ENCODE measurements around the gene RARA.
"Not testable (repeated sequence)": the region's sequence is repeated elsewhere in the genome, so short reads cannot be mapped to it uniquely, and the experiment has no call there.

RARA gene

DNA sequence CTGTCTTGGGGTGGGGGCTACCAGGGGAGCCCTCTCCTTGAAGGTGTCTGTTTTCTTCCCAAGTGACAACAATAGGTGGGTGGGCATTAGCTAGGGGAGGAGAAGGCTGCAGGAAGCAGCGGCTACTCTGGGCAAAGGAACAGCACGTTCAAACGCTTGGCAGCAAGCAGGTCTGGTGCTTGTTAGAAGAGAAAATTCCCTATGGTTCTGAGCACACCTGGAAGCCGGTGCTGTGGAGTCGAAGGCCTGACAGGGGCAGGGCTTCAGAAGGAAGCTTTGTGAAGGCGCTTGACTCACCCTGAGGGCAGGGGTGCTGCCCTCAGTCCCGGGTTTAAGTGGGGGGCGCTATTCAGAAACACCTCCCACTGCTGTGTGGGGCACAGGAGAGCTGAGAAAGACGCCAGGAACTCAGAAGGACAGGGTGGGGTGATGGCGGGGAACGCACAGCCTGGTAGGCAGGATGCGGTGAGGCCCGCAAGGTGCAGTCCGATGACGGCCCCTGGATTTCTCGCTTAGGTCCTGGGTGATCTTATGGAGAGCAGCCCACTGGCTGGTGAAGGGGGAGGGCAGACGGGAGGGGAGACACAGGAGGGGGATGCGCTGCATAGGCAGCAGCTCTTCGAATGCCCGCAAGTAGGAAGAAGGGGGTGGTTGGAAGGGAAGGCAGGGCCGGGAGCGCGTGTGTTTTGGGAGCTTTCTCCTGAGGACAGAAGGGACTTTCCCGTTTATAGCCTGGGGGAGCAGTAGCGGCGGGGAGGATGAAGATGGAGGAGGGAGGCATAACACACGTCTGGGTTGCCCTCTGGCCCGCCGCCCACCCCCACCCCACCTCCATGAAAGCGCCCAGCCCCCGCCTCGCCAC is 52.3 kb downstream of the RARA start:
- DNase-seq, result no peak

DNA sequence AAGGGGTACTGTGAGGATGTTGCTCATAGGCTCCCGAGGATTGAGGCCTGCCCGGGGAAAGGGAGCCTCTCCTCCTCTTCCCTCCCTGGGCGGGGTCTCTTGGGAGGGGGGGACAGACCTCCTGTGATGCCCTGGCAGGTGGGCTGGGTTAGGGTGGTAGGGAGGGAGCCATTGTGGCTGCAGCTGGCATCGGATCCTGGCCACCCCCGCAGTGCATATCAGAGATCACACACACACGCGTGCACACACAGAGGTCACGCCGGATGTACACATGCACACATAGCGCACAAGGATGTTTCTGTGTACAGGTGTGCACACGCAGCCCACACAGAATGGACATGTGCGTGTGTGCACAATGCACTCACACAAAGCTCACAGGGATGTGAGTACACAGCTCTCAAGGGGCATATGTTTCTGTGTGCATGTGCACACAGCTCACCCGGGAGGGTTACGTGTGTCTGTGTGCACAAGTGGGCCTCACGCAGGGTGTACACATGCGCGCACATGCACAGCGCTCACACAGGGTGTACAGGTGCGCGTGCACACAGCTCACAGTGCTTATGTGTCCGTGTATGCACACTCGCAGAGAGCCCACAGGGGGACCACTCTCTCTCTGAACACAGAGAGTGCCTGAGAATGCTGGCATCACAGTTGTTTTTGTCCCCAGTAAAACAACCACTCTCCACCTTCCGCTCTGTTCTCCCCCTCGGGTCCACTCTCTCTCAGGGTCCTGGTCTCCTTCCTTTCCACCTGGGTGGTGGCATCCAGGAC is 53.1 kb downstream of the RARA start:
- no peak for DNase-seq

DNA sequence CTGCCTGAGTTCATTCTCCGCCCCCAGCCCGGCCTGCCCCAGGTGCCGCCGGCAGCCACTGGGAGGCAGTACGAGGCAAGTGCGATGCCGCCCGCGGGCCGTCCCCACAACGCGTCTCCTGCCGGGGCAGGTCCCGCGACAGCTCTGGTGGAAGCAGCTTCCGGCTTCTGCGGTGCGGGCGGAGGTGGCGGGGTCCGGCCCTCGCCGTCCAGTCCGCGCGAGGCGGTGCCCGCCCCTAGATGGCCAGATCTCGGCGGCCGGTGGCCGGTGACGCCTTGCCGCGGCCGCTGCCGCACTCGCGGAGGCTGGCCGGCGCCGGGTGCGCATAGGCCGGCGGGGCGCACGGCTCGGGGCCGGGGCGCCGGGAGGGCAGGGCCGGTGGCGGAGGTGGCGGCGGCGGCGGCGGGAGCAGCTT is 53.7 kb downstream of the RARA start:
- DNase-seq, result peak; percentile 5

DNA sequence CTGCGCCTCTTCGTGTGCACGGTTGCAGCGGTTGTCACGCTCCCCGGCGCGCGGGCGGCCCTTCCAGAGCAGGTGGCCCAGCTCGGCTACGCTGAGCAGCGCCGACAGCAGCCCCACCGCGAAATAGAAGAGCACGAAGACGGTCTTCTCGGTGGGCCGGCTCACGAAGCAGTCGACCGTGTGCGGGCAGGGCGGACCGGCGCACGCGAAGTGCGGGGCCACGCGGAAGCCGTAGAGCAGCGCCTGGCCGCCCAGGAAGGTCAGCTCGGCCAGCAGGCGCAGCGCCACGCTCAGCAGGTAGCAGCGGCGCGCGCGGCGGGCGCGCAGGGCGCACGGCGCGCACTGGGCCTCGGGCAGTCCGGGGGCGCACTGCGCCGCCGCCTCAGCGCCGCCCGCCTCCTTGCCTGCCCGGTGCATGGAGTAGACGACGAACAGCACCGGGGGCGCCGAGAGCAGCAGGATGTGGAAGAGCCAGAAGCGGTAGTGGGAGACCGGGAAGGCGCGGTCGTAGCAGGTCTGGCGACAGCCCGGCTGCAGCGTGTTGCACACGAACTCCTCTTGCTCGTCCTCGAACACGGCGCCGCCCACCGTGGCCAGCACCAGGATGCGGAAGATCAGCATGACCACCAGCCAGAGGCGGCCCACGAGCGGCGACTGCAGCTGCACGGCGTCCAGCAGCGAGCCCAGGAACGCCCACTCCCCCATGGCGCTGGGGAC is 54.3 kb downstream of the RARA start:
- no peak for DNase-seq

DNA sequence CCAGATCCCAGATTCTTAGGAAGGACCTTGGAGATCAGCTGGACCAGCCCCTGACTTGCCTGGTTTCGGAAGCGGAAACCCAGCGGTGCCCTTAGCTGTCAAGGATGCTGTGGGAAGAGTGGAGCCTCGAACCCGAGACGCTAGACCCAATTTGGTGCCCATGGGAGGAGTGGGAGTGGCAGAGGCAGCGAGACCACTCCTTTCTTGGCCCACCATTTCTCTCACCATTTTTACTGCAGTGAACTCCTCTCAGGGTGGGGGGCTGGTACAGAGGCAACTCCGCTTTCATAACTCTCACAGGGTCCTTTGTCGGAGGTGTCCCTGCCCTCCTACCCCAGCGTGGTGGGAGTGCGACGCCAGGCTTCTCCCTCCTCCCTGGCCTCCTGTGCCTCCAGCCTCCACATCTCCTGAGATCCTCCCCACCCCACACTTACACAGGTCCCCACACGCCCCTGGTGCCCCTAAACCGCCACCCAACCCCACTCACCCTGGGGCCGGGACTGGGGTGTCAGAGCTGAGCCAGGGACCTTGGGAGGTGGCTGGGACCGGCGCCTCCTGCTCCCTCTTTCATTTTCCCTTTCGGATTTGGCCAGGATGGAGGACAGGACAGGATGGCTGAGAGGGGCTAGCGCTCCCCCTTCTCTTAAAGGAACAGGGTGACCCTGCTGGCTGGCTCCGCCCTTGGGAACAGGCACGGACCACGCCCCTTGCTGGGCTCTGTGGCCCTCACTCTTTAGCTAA is 55.3 kb downstream of the RARA start, which contains the start of gene GJD3:
TSS of gene GJD3 (minus strand) at position 617 of the 741 bp plus-strand sequence. CDS start 922 bp downstream, outside the sequence.
- no peak for DNase-seq

DNA sequence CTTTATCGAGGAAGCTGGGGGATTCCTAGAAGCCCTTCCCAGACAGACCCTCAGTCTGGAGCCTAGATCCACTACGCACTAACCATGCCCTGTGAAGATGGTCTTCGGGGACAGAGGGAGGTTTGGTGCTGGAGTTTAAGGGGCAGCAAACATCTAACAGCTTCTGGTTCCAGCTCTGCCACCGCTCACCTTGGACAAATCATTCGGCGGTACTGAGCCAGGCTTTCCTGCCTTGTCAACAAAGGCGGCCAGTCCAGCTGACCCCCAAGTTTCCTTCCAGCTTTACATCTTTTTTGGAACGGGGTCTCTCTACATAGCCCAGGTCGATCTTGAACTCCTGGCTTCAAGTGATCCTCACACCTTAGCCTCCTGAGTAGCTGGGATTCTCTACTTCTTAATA is 55.9 kb downstream of the RARA start:
- DNase-seq, result no peak

DNA sequence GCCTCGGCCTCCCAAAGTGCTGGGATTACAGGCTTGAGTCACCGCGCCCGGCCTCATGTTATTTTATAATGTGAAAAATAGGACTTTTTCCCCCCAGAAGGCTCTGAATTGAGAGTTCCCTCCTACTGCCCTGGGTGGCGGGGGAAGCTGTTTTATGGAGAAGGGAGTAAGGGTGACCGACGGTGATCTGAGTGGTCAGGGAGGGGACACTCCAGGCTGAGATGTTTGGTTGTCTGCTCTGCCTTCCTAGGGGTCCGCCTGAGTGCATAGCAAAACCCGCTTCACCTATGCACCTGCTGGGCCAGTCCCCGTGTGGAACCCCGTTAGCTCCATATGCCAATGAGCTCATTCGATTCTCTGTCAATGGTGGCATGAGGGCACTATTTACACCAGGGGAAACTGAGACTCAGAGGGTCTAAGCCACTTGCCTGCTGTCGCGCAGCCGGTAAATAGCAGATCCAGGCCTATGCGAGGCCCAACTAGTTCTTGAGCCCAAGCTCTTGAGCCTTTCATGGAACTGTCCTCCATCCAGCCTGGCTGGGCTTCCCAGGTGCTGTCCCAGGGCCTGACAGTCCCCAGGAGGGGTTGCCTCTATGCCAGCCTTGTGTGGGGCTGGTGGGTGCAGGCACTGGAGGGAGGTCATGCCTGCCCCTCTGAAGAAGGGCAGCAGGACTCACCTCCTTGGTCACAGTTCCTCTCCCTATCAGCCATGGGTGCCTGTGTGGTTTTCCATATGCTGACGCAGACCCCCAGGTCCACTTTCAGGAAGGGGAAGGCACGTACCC is 57.3 kb downstream of the RARA start:
- DNase-seq, result no peak

DNA sequence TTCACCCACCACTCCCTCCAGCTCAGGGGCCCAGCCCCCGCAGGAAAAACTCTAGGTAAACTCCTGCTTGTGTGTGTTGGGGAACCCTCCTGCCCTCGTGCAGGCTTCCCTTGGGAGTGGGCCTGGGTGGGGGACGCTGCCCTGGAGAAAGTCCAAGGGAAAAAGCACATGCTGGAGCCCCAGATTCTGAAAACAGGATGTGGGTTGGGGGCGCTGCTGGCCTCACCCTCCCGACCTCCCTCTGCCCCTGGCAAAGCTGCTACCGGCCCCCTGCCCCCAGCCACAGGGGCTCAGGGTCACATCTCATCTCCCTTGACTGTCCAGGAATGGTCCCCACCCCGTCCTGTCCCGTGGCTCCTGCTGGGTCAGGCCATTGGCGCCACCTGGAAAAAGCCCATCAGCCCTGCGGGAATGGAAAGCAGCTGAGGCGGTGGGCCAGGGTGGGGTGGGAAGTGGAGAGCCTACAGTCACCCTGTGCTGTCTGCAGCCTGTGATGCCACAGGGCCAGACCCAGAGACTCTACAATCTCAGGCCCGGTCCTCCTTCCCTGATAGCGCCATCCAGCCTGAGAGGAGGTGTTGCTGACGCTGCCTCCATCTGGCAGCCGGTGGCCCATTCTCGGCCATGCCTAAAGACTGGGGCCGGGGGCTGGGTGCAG is 58.0 kb downstream of the RARA start:
- no peak for DNase-seq

DNA sequence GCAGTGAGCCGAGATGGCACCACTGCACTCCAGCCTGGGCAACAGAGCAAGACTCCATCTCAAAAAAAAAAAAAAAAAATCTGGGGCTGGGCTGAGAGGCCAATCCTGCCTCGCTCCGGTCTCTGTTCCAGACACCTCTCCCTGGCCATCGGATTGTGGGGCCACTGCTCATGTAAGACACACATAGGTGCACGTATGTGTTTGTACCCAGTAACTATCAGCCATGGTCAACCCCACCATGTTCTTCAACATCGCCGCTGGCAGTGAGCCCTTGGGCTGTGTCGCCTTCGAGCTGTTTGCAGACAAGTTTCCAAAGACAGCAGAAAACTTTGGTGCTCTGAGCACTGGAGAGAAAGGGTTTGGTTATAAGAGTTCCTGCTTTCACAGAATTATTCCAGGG is 58.7 kb downstream of the RARA start:
- not testable (repeated sequence) for DNase-seq

DNA sequence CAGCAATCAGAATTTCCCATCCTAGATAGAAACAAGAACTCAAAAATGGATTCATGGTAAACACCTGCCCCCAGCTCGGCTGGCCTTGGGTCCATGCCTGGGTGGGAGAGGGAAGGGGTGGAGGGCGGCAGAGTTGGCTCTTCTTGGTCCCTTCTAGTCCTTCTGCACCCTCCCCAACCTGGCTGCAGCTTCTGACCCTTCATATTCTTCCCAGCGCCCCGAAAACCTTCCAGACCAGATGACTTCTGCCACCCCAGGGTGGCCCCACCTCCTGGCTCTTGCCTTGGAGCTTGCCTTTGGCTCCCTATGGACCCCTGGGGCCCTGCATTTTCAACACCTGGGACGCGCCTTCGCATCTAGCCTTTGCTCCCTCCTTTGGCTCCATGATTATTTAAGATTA is 60.9 kb downstream of the RARA start:
- no peak for DNase-seq

DNA sequence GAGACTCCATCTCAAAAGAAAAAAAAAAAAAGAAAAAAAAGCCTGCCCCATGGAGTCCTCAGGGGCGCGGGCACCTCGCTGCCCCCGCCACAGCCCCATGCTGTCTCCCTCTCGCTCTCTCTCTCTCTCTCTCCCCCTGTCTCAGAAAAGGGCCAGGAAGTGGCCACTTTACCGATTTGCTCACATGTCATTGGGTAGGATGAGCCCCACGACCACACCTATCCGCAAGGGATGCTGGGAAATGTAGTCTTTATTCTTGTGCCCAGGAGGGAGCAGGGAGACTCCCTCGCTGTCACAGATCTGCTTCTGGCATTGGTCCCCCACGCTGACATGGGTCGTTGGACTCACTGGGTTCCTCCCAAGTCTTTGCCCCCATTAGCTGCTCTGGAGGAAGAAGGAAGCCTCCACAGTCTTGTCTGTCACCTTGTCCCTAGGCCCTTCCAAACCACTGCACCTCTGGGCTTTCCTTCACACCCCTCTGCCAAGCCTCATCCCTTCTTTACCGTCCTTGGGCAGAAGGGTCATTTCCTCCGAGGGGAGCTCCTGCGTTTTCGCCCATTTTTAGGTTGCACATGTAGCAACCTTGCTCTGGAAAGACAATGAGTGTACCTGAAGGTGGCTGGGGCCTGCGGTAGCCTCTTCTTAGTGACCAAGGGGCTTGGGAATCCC is 62.4 kb downstream of the RARA start:
- DNase-seq, result no peak

DNA sequence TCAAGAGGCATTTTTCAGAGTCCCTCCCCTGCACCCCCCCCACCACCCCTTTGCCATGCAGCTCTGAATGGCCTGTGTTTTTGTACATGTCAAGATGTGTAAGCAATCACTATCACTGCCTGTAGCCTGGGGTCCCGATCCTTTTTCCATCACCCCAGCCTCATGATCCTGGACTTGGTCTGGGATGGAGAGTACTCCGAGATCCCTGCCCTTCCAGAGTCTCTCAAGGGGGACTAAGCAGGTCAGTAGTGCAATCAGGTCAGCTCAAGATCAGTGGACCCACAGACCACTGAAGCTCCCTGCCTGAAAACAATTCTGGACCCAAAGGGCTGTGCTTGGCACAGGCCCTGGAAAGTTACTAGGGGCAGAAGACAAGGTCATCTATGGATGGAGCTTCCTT is 63.1 kb downstream of the RARA start:
- no peak for DNase-seq

DNA sequence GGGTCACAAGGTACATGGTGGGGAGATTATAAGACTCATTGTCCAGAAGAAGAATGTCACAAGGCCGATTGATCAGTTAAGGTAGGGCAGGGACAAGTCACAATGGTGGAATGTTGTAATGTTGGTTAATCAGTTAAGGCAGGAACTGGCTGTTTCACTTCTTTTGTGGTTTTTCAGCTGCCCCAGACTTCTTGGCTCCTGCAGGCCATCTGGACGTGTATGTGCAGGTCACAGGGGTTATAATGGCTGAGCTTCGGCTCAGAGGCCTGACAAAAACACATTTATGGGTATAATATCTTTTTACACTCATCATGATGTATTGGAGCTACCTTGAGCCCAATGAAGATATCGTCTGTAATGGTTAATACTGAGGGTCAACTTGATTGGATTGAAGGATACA is 63.7 kb downstream of the RARA start:
- not testable (repeated sequence) for DNase-seq

DNA sequence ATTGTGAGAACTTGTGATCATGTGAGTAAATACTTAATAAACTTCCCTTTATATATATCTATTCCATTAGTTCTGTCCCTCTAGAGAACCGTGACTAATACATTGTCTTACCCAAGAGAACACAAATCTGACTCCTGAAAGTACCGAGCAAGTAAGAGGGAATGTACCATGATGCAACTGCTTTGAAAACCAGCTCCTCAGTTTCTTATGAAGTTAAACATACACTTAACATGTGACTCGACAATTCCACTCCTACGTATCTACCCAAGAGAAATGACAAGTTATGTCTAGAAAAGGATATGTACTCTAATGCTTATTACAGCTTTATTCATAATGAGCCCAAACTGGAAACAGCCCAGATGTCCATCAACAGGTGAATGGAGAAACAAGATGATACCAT is 64.3 kb downstream of the RARA start:
- DNase-seq, result no peak

DNA sequence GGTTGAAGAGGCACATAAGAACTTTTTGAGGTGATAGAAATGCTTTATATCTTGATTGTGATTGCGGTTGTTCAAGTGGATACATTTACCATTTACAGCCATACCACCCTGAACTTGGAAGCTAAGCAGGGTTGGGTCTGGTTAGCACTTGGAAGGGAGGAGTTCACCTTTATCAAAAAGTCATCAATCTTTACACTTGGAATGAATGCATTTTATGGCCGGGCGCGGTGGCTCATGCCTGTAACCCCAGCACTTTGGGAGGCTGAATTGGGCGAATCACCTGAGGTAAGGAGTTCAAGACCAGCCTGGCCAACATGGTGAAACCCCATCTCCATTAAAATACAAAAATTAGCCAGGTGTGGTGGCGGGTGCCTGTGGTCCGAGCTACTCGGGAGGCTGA is 65.0 kb downstream of the RARA start:
- no peak for DNase-seq

DNA sequence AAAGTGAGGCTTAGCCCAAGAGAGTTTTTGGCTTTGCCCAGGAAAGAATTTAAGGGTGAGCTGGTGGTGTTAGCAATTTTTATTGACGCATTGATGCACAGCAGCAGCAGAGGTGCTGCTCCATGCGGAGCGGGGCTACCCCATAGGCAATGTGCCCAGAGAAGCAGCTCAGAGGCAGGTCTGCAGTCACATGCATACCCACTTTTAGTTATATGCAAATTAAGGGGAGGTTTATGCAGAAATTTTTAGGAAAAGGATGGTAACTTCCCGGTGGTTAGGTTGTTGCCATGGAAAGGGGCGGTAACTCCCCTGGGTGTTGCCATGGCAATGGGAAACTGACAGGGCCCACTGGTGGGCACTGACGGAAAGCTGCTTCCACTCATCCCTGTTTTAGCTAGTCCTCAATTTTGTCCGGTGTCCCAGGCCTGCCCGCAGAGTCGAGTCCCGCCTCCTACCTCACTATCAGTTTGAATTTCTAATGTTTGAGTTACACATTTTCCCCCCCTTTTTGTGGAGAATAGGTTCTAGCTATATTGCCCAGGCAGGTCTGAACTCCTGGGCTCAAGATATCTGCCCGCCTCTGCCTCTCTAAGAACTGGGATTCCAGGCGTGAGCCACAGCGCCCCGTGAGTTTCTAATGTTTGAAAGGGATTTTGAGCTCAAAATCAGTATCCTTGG is 66.0 kb downstream of the RARA start:
- no peak for DNase-seq

DNA sequence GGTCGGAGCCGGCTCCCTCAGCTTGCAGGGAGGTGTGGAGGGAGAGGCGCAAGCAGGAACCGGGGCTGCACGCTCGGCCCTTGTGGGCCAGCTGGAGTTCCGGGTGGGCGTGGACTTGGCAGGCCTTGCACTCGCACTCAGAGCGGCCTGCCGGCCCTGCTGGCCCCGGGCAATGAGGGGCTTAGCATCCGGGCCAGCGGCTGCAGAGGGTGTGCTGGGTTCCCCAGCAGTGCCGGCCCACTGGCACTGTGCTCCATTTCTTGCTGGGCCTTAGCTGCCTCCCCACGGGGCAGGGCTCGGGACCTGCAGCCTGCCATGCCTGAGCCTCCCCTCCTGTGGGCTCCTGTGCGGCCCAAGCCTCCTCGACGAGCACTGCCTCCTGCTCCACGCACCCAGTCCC is 66.8 kb downstream of the RARA start:
- not testable (repeated sequence) for DNase-seq

DNA sequence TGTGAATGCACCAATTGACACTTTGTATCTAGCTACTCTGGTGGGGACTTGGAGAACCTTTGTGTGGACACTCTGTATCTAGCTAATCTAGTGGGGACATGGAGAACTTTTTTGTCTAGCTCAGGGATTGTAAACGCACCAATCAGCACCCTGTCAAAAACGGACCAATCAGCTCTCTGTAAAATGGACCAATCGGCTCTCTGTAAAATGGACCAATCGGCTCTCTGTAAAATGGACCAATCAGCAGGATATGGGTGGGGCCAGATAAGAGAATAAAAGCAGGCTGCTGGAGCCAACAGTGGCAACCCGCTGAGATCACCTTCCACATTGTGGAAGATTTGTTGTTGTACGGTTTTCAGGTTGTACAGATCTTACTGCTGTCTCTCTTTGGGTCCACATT is 67.6 kb downstream of the RARA start:
- DNase-seq, result not testable (repeated sequence)

DNA sequence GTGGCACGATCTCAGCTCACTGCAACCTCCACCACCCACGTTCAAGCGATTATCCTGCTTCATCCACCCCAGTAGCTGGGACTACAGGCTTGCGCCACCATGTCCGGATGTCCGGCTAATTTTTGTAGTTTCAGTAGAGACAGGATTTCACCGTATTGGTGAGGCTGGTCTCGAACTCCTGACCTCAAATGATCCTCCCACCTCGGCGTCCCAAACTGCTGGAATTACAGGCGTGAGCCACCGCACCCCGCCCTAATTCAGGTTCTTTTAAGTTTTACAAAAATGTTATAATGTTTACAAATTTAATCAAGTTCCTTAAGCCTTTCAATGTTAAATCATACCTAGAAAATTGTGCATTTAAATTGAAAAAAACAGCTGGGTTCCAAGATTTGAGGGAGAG is 68.9 kb downstream of the RARA start:
- no peak for DNase-seq

DNA sequence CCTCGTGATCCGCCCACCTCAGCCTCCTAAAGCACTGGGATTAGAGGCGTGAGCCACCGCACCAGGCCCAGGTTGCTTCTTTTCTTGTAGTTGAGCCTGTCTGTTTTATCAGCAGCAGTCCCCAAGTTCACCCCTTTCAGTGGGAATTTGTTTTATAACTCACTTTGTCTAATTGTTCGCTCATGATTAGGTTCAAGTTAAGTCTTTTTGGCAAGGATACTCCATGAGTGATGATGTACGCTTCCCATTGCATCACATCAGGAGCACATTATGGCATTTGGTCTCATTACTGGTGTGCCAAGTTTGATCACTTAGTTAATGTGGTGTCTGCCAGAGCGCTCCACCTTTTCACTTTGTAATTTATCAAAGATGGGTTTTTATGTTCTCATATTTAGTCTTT is 70.0 kb downstream of the RARA start:
- no peak for DNase-seq

Data from NCI-H1092 treated with DMSO at 0.1 percent for 48 hours (cell line).